Right hindlimb (tissue), 1 donor: ENCODE measurements around the gene MYOCD.
A peak's percentile ranks its signal among the peaks of the same experiment; 100 is the strongest.

Experiments
- DNase-seq: peaks from one replicate; pipeline ENCODE4 v3.0.0-alpha.2; 2018

Gene MYOCD

GRCh38 chr17:12721581-12721980 lies 55.9 kb downstream of the MYOCD start:
- DNase-seq, result no peak

GRCh38 chr17:12722282-12722681 lies 56.6 kb downstream of the MYOCD start:
- DNase-seq, result no peak

- no peak for DNase-seq
These were observed 60.4 kb downstream of the MYOCD start for GRCh38 chr17:12726131-12726530.

- DNase-seq, result peak; percentile 47
These were observed 61.5 kb downstream of the MYOCD start for GRCh38 chr17:12727076-12727760.

- no peak for DNase-seq
These were observed 62.2 kb downstream of the MYOCD start for GRCh38 chr17:12727881-12728280.

- no peak for DNase-seq
These were observed 63.4 kb downstream of the MYOCD start for GRCh38 chr17:12729086-12729485.

GRCh38 chr17:12730421-12730820 lies 64.7 kb downstream of the MYOCD start:
- no peak for DNase-seq

- no peak for DNase-seq
These were observed 65.3 kb downstream of the MYOCD start for GRCh38 chr17:12730931-12731521.

- no peak for DNase-seq
These were observed 66.1 kb downstream of the MYOCD start for GRCh38 chr17:12731839-12732238.

- no peak for DNase-seq
These were observed 66.7 kb downstream of the MYOCD start for GRCh38 chr17:12732366-12732765.

GRCh38 chr17:12734926-12735325 lies 69.2 kb downstream of the MYOCD start:
- no peak for DNase-seq

- no peak for DNase-seq
These were observed 69.8 kb downstream of the MYOCD start for GRCh38 chr17:12735517-12735916.

- DNase-seq, result no peak
These were observed 70.8 kb downstream of the MYOCD start for GRCh38 chr17:12736526-12736925.

- DNase-seq, result no peak
These were observed 72.2 kb downstream of the MYOCD start for GRCh38 chr17:12737740-12738469.

GRCh38 chr17:12738624-12739023 lies 72.9 kb downstream of the MYOCD start:
- DNase-seq, result no peak

GRCh38 chr17:12739500-12739899 lies 73.8 kb downstream of the MYOCD start:
- no peak for DNase-seq

GRCh38 chr17:12743046-12743445 lies 77.4 kb downstream of the MYOCD start:
- no peak for DNase-seq

GRCh38 chr17:12744298-12744697 lies 78.6 kb downstream of the MYOCD start:
- no peak for DNase-seq

GRCh38 chr17:12744786-12745185 lies 79.1 kb downstream of the MYOCD start:
- no peak for DNase-seq

GRCh38 chr17:12745486-12745885 lies 79.8 kb downstream of the MYOCD start:
- no peak for DNase-seq

- no peak for DNase-seq
These were observed 91.1 kb downstream of the MYOCD start for GRCh38 chr17:12756786-12757185.

- no peak for DNase-seq
These were observed 93.4 kb downstream of the MYOCD start for GRCh38 chr17:12759090-12759489.

GRCh38 chr17:12765548-12765947 lies 99.9 kb downstream of the MYOCD start:
- no peak for DNase-seq

- DNase-seq, result no peak
These were observed 102.6 kb downstream of the MYOCD start for GRCh38 chr17:12768255-12768654.
